HG03521 (cell line): ENCODE results near the gene SYNRG.

ENCODE experiments used
- ATAC-seq: cut with Tn5 transposase; IDR thresholded peaks from one replicate; pipeline ENCODE4 v1.9.1; 2021; ENCODE audit warnings: mild to moderate bottlenecking, moderate library complexity; ENCODE audit not compliant: unreplicated experiment

SYNRG gene

GRCh38 chr17:37502009-37502936 is 106.9 kb downstream of the SYNRG start:
- ATAC-seq, result no peak

GRCh38 chr17:37500378-37500777 is 108.8 kb downstream of the SYNRG start:
- ATAC-seq, result no peak

- ATAC-seq, result no peak
These were observed 114.2 kb downstream of the SYNRG start for GRCh38 chr17:37494971-37495370.

GRCh38 chr17:37494401-37494831 is 114.8 kb downstream of the SYNRG start:
- ATAC-seq, result no peak

- no peak for ATAC-seq
These were observed 115.8 kb downstream of the SYNRG start for GRCh38 chr17:37493249-37494027.

GRCh38 chr17:37492167-37492566 is 117.1 kb downstream of the SYNRG start:
- ATAC-seq, result no peak

- no peak for ATAC-seq
These were observed 118.3 kb downstream of the SYNRG start for GRCh38 chr17:37490638-37491614.

- peak; percentile 49 for ATAC-seq
These were observed 119.1 kb downstream of the SYNRG start for GRCh38 chr17:37490022-37490587.

GRCh38 chr17:37489197-37490001 is 119.8 kb downstream of the SYNRG start, which contains the start of gene DUSP14:
DUSP14 (plus strand) TSS chr17:37489891; CDS start chr17:37512273, 22,382 bp downstream.
- ATAC-seq, result peak; percentile 64

- ATAC-seq, result no peak
These were observed 120.5 kb downstream of the SYNRG start for GRCh38 chr17:37488607-37489196.

GRCh38 chr17:37488009-37488604 is 121.1 kb downstream of the SYNRG start:
- no peak for ATAC-seq

GRCh38 chr17:37485938-37486570 is 123.2 kb downstream of the SYNRG start:
- ATAC-seq, result no peak

- no peak for ATAC-seq
These were observed 125.7 kb downstream of the SYNRG start for GRCh38 chr17:37483311-37484039.

- ATAC-seq, result no peak
These were observed 128.1 kb downstream of the SYNRG start for GRCh38 chr17:37481001-37481665.

GRCh38 chr17:37480427-37480826 is 128.8 kb downstream of the SYNRG start:
- no peak for ATAC-seq

GRCh38 chr17:37479025-37479424 is 130.2 kb downstream of the SYNRG start:
- ATAC-seq, result no peak

GRCh38 chr17:37478187-37478586 is 131.0 kb downstream of the SYNRG start:
- ATAC-seq, result no peak
